Thyroid gland (tissue), 4 donors: Measurements from ENCODE around the gene POLN. TPM values are rescaled to one million over a fixed set of nuclear protein-coding genes. Genes with fewer than 3 reads are reported as not detected.

ENCODE experiments used
- DNase-seq, 2 donors: peaks; one replicate each; pipeline ENCODE4 v3.0.0-alpha.2; 2019
- H3K27ac ChIP-seq, 3 donors: fragments of 200-600 bp; sonication (generic); 1 replicate in 2 of 3; 2 replicates in 1 of 3; pipeline ENCODE4 v1.5.1; 2016 to 2019; ENCODE audit warnings: mild to moderate bottlenecking in 1 of 3, moderate library complexity in 1 of 3
- H3K27me3 ChIP-seq: fragments of 200-600 bp; sonication (generic); one replicate; pipeline ENCODE4 v1.5.1; 2019
- H3K36me3 ChIP-seq, 2 donors: fragments of 200-600 bp; sonication (generic); one replicate each; pipeline ENCODE4 v1.5.1; 2016 to 2019
- H3K4me1 ChIP-seq, 2 donors: fragments of 200-600 bp; sonication (generic); one replicate each; pipeline ENCODE4 v1.5.1; 2017 to 2019
- H3K4me3 ChIP-seq, 3 donors: fragments of 200-600 bp; sonication (generic); replicated peaks in 1 of 3; 1 replicate in 2 of 3; 2 replicates in 1 of 3; pipeline ENCODE4 v1.5.1; 2016; ENCODE audit warnings: mild to moderate bottlenecking in 1 of 3
- H3K9me3 ChIP-seq: fragments of 200-600 bp; sonication (generic); one replicate; pipeline ENCODE4 v1.5.1; 2017
- CTCF ChIP-seq, 6 experiments: fragments of 200-600 bp in 3 of 6; fragments of 450-650 bp in 3 of 6; sonication (generic) in 3 of 6; IDR thresholded peaks; one replicate each; pipeline ENCODE4 v1.5.1; 2016 to 2019; ENCODE audit warnings: antibody characterized with exemption in 6 of 6, mild to moderate bottlenecking in 2 of 6, inconsistent platforms in 1 of 6, moderate library complexity in 1 of 6
- POLR2A ChIP-seq, 2 donors: fragments of 450-650 bp; IDR thresholded peaks; one replicate each; pipeline ENCODE4 v1.6.1; 2017; ENCODE audit warnings: antibody characterized with exemption in 2 of 2, mild to moderate bottlenecking in 2 of 2, moderate library complexity in 1 of 2
- WGBS, 2 donors: methylation state at CpG; one replicate each; pipeline ENCODE4 v1.1.5; 2017; 5-methylcytosine and 5-hydroxymethylcytosine counted together
- intact Hi-C: fragments of 100-400 bp; cut with DNase I; formaldehyde crosslinking; loops from one replicate; pipeline ENCODE4 v1.15.1; 2023
- total RNA-seq, 4 donors: library from RNA; depleted of rRNA; stranded (reverse); fragments of >200 nt; gene quantifications; one replicate each; pipeline ENCODE4 v1.2.3, GENCODE V29; 2016

POLN gene
- total RNA-seq, 4 donors from 2014 or later = 1.5 to 5.4 (median 3.0) TPM

- intact Hi-C loops = no loop called here
- Histone ChIP-seq H3K27ac (no peak overlapping the region), H3K4me3 (no peak overlapping the region), H3K4me1 (peaks cover 3 to 5% of the 10 kb centered on the region in 2 donors), H3K27me3 (no peaks in the 10 kb centered on the region), H3K9me3 (no peaks in the 10 kb centered on the region), H3K36me3 (no peaks in the 10 kb centered on the region)
- DNase-seq = peak in 1 of 2 donors; percentile 12
- 76 to 82% methylated on average over 7 of the region's 7 CpGs for WGBS, 2 donors
- no peak for TF ChIP-seq CTCF (IDR thresholded peaks at IDR 0.05)
Observed at GRCh38 chr4:2136726-2137125, 105.2 kb downstream of the POLN start.

- WGBS, 2 donors = 37 to 39% methylated on average over 8 of the region's 8 CpGs
- H3K27ac ChIP-seq = no peak overlapping the region
- intact Hi-C loops = no loop called here
- H3K9me3 ChIP-seq = no peaks in the 10 kb centered on the region
- H3K4me3 ChIP-seq = no peak overlapping the region
- TF ChIP-seq CTCF (IDR thresholded peaks at IDR 0.05) = no peak
- no peak for TF ChIP-seq POLR2A (IDR thresholded peaks at IDR 0.05)
- H3K4me1 ChIP-seq = no peaks in the 10 kb centered on the region
- DNase-seq = peak in 1 of 2 donors; percentile 30
- H3K27me3 ChIP-seq = no peaks in the 10 kb centered on the region
- no peaks in the 10 kb centered on the region for H3K36me3 ChIP-seq
Observed at GRCh38 chr4:2135083-2135482, 106.8 kb downstream of the POLN start.

- intact Hi-C loops = no loop called here
- no peak for DNase-seq
Observed at GRCh38 chr4:2132438-2132837, 109.5 kb downstream of the POLN start.

GRCh38 chr4:2127609-2128332, 114.2 kb downstream of the POLN start:
- no peak for TF ChIP-seq CTCF (IDR thresholded peaks at IDR 0.05)
- TF ChIP-seq POLR2A (IDR thresholded peaks at IDR 0.05) = no peak
- intact Hi-C loops = no loop called here

More at GRCh38 chr4:2132438-2132837, 109.5 kb downstream of the POLN start:
- Histone ChIP-seq H3K9me3 (no peaks in the 10 kb centered on the region), H3K36me3 (no peaks in the 10 kb centered on the region), H3K27me3 (no peaks in the 10 kb centered on the region), H3K27ac (no peak overlapping the region), H3K4me3 (no peak overlapping the region), H3K4me1 (no peaks in the 10 kb centered on the region)
- TF ChIP-seq CTCF (IDR thresholded peaks at IDR 0.05) = no peak
- no peak for TF ChIP-seq POLR2A (IDR thresholded peaks at IDR 0.05)

GRCh38 chr4:2126309-2127043, 115.4 kb downstream of the POLN start:
- WGBS, 2 donors = 91 to 92% methylated on average over 24 of the region's 24 CpGs
- TF ChIP-seq POLR2A (IDR thresholded peaks at IDR 0.05) = no peak
- no peak for TF ChIP-seq CTCF (IDR thresholded peaks at IDR 0.05)
- H3K4me1 ChIP-seq = no peaks in the 10 kb centered on the region
- no peaks in the 10 kb centered on the region for H3K27me3 ChIP-seq
- no peak overlapping the region for H3K27ac ChIP-seq
- H3K4me3 ChIP-seq = no peak overlapping the region
- DNase-seq = no peak
- H3K9me3 ChIP-seq = no peaks in the 10 kb centered on the region
- no peaks in the 10 kb centered on the region for H3K36me3 ChIP-seq
- intact Hi-C loops = no loop called here

More at GRCh38 chr4:2127609-2128332, 114.2 kb downstream of the POLN start:
- H3K4me1 ChIP-seq = no peaks in the 10 kb centered on the region
- no peaks in the 10 kb centered on the region for H3K9me3 ChIP-seq
- no peaks in the 10 kb centered on the region for H3K27me3 ChIP-seq
- no peak overlapping the region for H3K27ac ChIP-seq
- WGBS, 2 donors = 55 to 71% methylated on average over 20 of the region's 20 CpGs
- H3K4me3 ChIP-seq = no peak overlapping the region
- H3K36me3 ChIP-seq = no peaks in the 10 kb centered on the region
- DNase-seq = no peak
